ENCODE results near the gene L3MBTL4. TPM values are rescaled to one million over a fixed set of nuclear protein-coding genes. Genes with fewer than 3 reads are reported as not detected.

Gene L3MBTL4
- total and polyA plus RNA-seq, 11 donors, result 0.27 to 3.3 (median 1.2) TPM

- H3K36me3 ChIP-seq, result no peaks in the 10 kb centered on the region
- H3K4me1 ChIP-seq, result no peaks in the 10 kb centered on the region
- no peak overlapping the region for H3K4me3 ChIP-seq
- H3K27me3 ChIP-seq, result no peaks in the 10 kb centered on the region
- DNase-seq (no peak), ATAC-seq (no peak)
- TF ChIP-seq POLR2A (IDR thresholded peaks at IDR 0.05) (no peak), CTCF (IDR thresholded peaks at IDR 0.05) (no peak)
- 87 to 89% (median 87%) methylated on average over 9 of the region's 9 CpGs for WGBS, 4 donors
- intact Hi-C loops (cut with DNase I), result loop anchor here in 1 of 10 donors (10.0 kb wide), 1 partner anchor 51 kb away; no protein-coding TSS in a partner anchor
- no peaks in the 10 kb centered on the region for H3K9me3 ChIP-seq
- H3K27ac ChIP-seq, result no peak overlapping the region
Observed at GRCh38 chr18:6355789-6356589, 58.7 kb downstream of the L3MBTL4 start.

DNA sequence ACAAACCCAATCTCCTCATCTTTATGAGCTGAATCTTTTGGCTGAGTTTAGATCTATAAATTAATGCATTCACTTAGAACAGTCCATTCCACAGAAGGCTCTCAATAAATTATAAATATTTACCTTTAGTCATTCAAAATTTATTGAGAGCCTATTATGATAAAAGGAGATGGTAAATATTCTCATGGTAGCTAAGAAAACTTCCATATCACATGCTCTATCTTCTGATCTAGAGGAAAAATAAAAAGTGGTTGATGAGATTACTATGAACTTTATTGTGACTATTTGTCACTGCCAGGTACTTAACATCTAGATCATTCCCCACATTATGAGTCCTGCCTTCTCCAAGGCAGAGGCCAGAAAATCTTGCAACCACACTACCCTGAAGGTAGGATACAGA, 62.4 kb downstream of the L3MBTL4 start:
- no peaks in the 10 kb centered on the region for H3K27me3 ChIP-seq
- H3K4me1 ChIP-seq, result no peaks in the 10 kb centered on the region
- H3K9me3 ChIP-seq, result peaks cover 0 to 9% (median 0%) of the 10 kb centered on the region in 12 donors
- no peak for DNase-seq
- TF ChIP-seq CTCF (IDR thresholded peaks at IDR 0.05) (no peak), POLR2A (IDR thresholded peaks at IDR 0.05) (no peak)
- H3K4me3 ChIP-seq, result no peak overlapping the region
- no peaks in the 10 kb centered on the region for H3K36me3 ChIP-seq
- no peak overlapping the region for H3K27ac ChIP-seq
- no peak for ATAC-seq
- intact Hi-C loops (cut with DNase I), result loop anchor here in 1 of 10 donors (10.0 kb wide), 1 partner anchor 47 kb away; no protein-coding TSS in a partner anchor

DNA sequence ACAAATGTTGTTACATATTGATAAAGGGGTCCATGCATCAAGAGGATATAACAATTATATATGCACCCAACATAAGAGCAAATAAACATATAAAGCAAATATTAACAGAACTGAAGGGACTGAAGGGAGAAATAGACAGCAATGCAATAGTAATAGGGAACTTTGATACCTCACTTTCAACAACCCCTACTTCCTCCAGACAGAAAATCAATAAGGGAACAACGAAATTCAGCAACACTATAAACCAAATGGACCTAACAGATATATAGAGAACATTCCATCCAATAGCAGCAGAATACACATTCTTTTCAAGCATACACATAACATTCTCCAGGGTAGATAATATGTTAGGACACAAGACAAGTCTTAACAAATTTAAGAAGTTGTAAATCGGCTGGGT, 71.7 kb downstream of the L3MBTL4 start:
- Histone ChIP-seq H3K36me3 (no peaks in the 10 kb centered on the region), H3K27me3 (no peaks in the 10 kb centered on the region), H3K9me3 (peaks cover 0 to 62% (median 24%) of the 10 kb centered on the region in 12 donors), H3K4me3 (no peak overlapping the region), H3K27ac (no peak overlapping the region), H3K4me1 (no peaks in the 10 kb centered on the region)
- DNase-seq, result no peak
- WGBS, 4 donors, result 68 to 94% (median 89%) methylated on average over 2 of the region's 2 CpGs
- TF ChIP-seq CTCF (IDR thresholded peaks at IDR 0.05) (no peak), POLR2A (IDR thresholded peaks at IDR 0.05) (no peak)
- ATAC-seq, result no peak
- intact Hi-C loops (cut with DNase I), result no loop called here

- no peak overlapping the region for H3K27ac ChIP-seq
- DNase-seq (no peak), ATAC-seq (no peak)
- intact Hi-C loops (cut with DNase I), result no loop called here
- no peak overlapping the region for H3K4me3 ChIP-seq
- H3K27me3 ChIP-seq, result no peaks in the 10 kb centered on the region
- no peak for TF ChIP-seq CTCF (IDR thresholded peaks at IDR 0.05)
- TF ChIP-seq POLR2A (IDR thresholded peaks at IDR 0.05), result no peak
- peaks cover 0 to 75% (median 24%) of the 10 kb centered on the region in 12 donors for H3K9me3 ChIP-seq
- no peaks in the 10 kb centered on the region for H3K36me3 ChIP-seq
- no peaks in the 10 kb centered on the region for H3K4me1 ChIP-seq
Observed at GRCh38 chr18:6341709-6342108, 73.0 kb downstream of the L3MBTL4 start.

Data from heart left ventricle (tissue), 16 donors.